Right lobe of liver (tissue), 6 donors: Measurements from ENCODE around the gene PCMTD2. TPM values are rescaled to one million over a fixed set of nuclear protein-coding genes. Genes with fewer than 3 reads are reported as not detected.

Source experiments
- ATAC-seq, 4 donors: fragments of 200-7000 bp; cut with Tn5 transposase; one replicate each; pipeline ENCODE4 v1.9.1; 2020; ENCODE audit warnings: mild to moderate bottlenecking in 4 of 4, moderate library complexity in 4 of 4
- DNase-seq, 3 donors: peaks; one replicate each; pipeline ENCODE4 v3.0.0-alpha.2; 2020
- H3K27ac ChIP-seq, 3 donors: fragments of 200-600 bp; one replicate each; pipeline ENCODE4 v1.8.0; 2022
- H3K27me3 ChIP-seq, 2 donors: fragments of 200-600 bp; one replicate each; pipeline ENCODE4 v1.8.0; 2022
- H3K36me3 ChIP-seq, 4 donors: fragments of 200-600 bp; sonication (generic) in 1 of 4; one replicate each; pipeline versions ENCODE4 v1.5.1 to v1.8.0; 2017 to 2022; ENCODE audit warnings: control low read depth in 1 of 4
- H3K4me1 ChIP-seq, 4 donors: fragments of 200-600 bp; sonication (generic) in 1 of 4; one replicate each; pipeline versions ENCODE4 v1.5.1 to v1.8.0; 2017 to 2022; ENCODE audit warnings: control low read depth in 1 of 4
- H3K4me3 ChIP-seq, 3 donors: fragments of 200-600 bp; one replicate each; pipeline ENCODE4 v1.8.0; 2022
- H3K9me3 ChIP-seq, 4 donors: fragments of 200-600 bp; sonication (generic) in 1 of 4; one replicate each; pipeline versions ENCODE4 v1.5.1 to v1.8.0; 2017 to 2022; ENCODE audit warnings: control low read depth in 1 of 4
- POLR2A ChIP-seq: fragments of 450-650 bp; IDR thresholded peaks from one replicate; pipeline ENCODE4 v1.6.1; 2017; ENCODE audit warnings: antibody characterized with exemption, mild to moderate bottlenecking
- WGBS: methylation state at CpG from one replicate; pipeline ENCODE4 v1.1.6; 2018; ENCODE audit warnings: low coverage, low lambda C conversion rate; ENCODE audit not compliant: insufficient coverage; ENCODE audit errors: missing lambda C conversion rate; 5-methylcytosine and 5-hydroxymethylcytosine counted together
- intact Hi-C, 2 donors: fragments of 100-400 bp; cut with DNase I; formaldehyde crosslinking; loops; one replicate each; pipeline versions ENCODE4 v1.11.2 to v1.14.1; 2022
- total RNA-seq, 6 experiments: library from RNA; depleted of rRNA in 2 of 6; stranded (reverse); fragments of >200 nt in 2 of 6; fragmentation: NEBNext Ultra II Directional in 3 of 6; extraction: Animal tissue kit (Norgen Biotek cat#: 25700) in 3 of 6; gene quantifications; one replicate each; pipeline versions ENCODE4 v1.1.0 to v1.2.4, GENCODE V29; 2016 to 2023
- TF ChIP-seq, protein P1 (sequence below), 4 donors: fragments of 200-600 bp in 3 of 4; fragments of 450-650 bp in 1 of 4; IDR thresholded peaks; one replicate each; pipeline versions ENCODE4 v1.5.1 to v1.8.0; 2016 to 2022; ENCODE audit warnings: antibody characterized with exemption in 4 of 4, mild to moderate bottlenecking in 2 of 4
- donor health status: DM: no; HTN: yes; CAD: no.
- donor health status: DM: no; HTN: no; CAD: no.
- donor health status: DM: no; HTN: no; CAD: no.
- donor health status: DM: no; HTN: yes; CAD: no.
- donor health status: DM: no; HTN: yes; CAD: no.

PCMTD2 gene
- total RNA-seq, 6 experiments from 2014 or later = 24.5 to 39.7 (median 28.6) TPM

DNA sequence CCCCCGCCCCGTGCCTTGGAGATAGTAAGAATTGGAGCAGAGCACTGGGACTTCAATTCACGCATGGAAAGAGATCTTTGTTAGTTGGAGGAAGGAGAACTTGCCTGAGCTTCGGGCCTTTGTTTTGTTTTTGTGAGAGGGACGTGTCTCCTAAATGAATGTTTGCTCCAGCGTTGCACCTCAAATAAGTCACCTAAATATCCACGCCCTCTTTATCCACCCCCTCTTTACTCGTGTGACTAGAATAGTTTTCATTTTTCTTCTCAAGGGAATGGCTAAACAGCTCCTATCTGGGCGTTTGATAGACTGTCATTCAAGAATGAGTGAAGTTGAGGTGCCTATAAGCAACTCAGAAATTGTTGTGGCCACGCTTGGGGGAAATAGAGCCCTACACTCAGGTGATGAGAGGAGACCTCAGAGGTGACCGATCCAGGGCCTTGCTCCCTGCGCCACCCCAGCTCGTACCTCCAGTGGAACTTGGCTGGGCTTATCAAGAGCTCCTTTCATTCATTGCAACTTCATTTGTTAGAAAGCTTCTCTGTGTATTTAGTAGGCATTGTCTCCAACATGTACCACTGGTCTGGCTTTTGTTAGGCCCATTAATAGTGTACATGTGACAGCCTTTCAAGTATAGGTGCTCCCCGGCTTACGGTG lies 861 bp downstream of the PCMTD2 start:
- 17% methylated on average over 11 of the region's 15 CpGs for WGBS
- ATAC-seq (no peak), DNase-seq (no peak)
- Histone ChIP-seq H3K36me3 (no peaks in the 10 kb centered on the region), H3K4me3 (peak overlapping the region; percentile 79 to 92 (median 83)), H3K27me3 (no peaks in the 10 kb centered on the region), H3K27ac (peak overlapping the region; percentile 78 to 94 (median 81)), H3K4me1 (peaks cover 0 to 11% (median 0%) of the 10 kb centered on the region in 4 donors), H3K9me3 (no peaks in the 10 kb centered on the region)
- no peak for TF ChIP-seq POLR2A
- TF ChIP-seq, protein P1, sequence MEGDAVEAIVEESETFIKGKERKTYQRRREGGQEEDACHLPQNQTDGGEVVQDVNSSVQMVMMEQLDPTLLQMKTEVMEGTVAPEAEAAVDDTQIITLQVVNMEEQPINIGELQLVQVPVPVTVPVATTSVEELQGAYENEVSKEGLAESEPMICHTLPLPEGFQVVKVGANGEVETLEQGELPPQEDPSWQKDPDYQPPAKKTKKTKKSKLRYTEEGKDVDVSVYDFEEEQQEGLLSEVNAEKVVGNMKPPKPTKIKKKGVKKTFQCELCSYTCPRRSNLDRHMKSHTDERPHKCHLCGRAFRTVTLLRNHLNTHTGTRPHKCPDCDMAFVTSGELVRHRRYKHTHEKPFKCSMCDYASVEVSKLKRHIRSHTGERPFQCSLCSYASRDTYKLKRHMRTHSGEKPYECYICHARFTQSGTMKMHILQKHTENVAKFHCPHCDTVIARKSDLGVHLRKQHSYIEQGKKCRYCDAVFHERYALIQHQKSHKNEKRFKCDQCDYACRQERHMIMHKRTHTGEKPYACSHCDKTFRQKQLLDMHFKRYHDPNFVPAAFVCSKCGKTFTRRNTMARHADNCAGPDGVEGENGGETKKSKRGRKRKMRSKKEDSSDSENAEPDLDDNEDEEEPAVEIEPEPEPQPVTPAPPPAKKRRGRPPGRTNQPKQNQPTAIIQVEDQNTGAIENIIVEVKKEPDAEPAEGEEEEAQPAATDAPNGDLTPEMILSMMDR (IDR thresholded peaks at IDR 0.05) = no peak
- intact Hi-C loops = no loop called here

DNA sequence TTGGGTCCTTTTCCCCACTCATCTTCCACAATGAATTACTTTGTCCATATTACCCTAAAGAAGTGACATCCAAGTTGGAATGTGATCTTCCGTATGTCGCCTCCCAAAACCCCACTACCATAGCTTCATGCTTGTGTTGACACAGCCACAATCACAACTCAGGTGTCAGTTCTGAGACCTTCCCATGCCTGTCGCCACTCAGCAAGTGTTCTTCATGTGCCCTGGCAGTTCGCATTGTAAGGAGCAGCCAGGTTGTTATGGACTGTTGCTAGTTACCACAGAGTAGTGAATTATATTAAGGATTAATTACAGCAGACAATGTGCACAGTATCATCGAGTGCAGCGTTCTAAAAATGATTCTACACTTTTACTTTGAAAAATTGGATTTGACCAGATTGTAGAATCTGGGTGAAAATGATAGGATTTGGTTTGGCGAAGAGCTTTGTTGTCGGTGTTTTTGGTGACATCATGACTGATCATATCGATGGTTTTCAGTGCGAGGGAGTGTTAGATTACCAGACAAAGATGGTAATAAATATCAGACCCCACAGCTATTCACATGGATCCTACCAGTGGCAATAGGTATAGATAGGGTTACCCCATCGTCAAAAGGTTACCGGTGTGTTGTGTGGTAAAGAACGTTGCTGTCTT lies 1.7 kb downstream of the PCMTD2 start:
- no peak for DNase-seq
- WGBS = 89% methylated on average over 13 of the region's 13 CpGs
- H3K27ac ChIP-seq = no peak overlapping the region
- TF ChIP-seq, protein P1 (IDR thresholded peaks at IDR 0.05) = no peak
- TF ChIP-seq POLR2A = no peak
- no peaks in the 10 kb centered on the region for H3K27me3 ChIP-seq
- no peak for ATAC-seq
- H3K4me3 ChIP-seq = peak overlapping the region in 1 of 3 donors; percentile 83
- peaks cover 0 to 11% (median 0%) of the 10 kb centered on the region in 4 donors for H3K4me1 ChIP-seq
- intact Hi-C loops = no loop called here
- H3K36me3 ChIP-seq = no peaks in the 10 kb centered on the region
- no peaks in the 10 kb centered on the region for H3K9me3 ChIP-seq

DNA sequence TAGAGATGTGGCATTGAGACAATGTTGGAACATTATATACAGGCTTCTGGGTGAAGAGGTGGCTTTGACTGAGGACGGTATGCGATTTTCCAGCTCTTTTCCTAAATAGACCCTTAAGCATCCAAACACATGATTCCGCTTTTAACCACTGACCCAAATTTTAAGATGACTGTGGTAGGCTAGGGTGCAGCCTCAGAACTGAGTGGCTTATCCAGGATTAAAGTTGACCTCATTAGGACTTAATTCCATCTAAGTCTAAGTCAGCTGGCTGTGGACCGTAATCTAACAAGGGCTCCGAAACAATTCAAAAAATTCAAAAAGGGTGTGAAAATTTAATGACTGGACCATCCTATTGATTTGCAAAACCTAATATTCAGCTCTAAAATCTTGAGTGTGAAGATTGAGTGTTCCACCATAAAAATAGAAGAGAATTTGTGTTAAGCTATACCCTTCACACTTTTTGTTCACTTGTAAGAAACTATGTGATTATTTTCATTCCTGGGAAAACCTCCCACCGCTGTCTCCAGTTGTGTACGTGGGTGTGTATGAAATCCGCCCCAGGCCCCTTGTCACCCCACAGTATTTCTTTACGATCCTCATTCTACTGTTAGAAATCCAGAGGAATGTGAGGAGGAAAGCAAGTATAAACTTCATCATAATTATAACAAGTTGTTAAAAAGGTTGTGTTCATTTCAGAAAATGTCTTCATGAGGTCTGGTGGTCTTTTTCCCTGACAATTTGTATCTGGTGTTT lies 2.7 kb downstream of the PCMTD2 start:
- DNase-seq (no peak), ATAC-seq (no peak)
- Histone ChIP-seq H3K4me1 (peaks cover 0 to 11% (median 0%) of the 10 kb centered on the region in 4 donors), H3K36me3 (no peaks in the 10 kb centered on the region), H3K9me3 (no peaks in the 10 kb centered on the region), H3K27ac (no peak overlapping the region), H3K27me3 (no peaks in the 10 kb centered on the region), H3K4me3 (no peak overlapping the region)
- TF ChIP-seq, protein P1 (IDR thresholded peaks at IDR 0.05) = no peak
- TF ChIP-seq POLR2A = no peak
- intact Hi-C loops = no loop called here
- 89% methylated on average over 6 of the region's 9 CpGs for WGBS

DNA sequence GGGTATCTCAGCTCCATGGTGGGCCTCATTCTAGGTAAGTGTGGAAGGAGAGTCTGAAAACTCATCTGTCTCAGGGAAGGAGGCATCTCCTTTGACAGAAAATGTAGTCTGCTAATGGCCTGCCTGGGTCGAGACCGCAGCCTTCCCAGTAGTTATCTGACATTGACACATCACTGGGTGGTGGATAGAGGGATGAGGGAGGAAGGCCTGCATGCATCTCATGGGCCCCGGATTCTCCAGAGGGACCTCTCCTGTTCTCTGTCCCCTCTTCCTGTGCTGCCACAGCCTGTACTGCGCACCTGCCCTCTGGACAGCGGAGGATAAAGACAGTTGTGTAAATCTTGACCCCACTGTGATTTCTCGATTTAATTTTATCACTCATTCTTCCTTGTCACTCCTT lies 4.7 kb downstream of the PCMTD2 start:
- no peaks in the 10 kb centered on the region for H3K9me3 ChIP-seq
- TF ChIP-seq, protein P1 (IDR thresholded peaks at IDR 0.05) = no peak
- no peak for TF ChIP-seq POLR2A
- intact Hi-C loops = no loop called here
- no peak for DNase-seq
- no peaks in the 10 kb centered on the region for H3K27me3 ChIP-seq
- peak overlapping the region in 2 of 3 donors; percentile 25 to 56 for H3K27ac ChIP-seq
- H3K4me3 ChIP-seq = no peak overlapping the region
- 42% methylated on average over 4 of the region's 6 CpGs for WGBS
- peaks cover 0 to 6% (median 0%) of the 10 kb centered on the region in 4 donors for H3K36me3 ChIP-seq
- no peak for ATAC-seq
- peaks cover 0 to 11% (median 0%) of the 10 kb centered on the region in 4 donors for H3K4me1 ChIP-seq
